GM21528 (cell line): Measurements from ENCODE around the gene PGLYRP4.
"Not testable (repeated sequence)": the region's sequence is repeated elsewhere in the genome, so short reads cannot be mapped to it uniquely, and the experiment has no call there.

Experiments used
- ATAC-seq: cut with Tn5 transposase; IDR thresholded peaks from one replicate; pipeline ENCODE4 v1.9.1; 2021; ENCODE audit warnings: mild to moderate bottlenecking, moderate library complexity; ENCODE audit not compliant: unreplicated experiment, low FRiP score

The PGLYRP4 gene

DNA sequence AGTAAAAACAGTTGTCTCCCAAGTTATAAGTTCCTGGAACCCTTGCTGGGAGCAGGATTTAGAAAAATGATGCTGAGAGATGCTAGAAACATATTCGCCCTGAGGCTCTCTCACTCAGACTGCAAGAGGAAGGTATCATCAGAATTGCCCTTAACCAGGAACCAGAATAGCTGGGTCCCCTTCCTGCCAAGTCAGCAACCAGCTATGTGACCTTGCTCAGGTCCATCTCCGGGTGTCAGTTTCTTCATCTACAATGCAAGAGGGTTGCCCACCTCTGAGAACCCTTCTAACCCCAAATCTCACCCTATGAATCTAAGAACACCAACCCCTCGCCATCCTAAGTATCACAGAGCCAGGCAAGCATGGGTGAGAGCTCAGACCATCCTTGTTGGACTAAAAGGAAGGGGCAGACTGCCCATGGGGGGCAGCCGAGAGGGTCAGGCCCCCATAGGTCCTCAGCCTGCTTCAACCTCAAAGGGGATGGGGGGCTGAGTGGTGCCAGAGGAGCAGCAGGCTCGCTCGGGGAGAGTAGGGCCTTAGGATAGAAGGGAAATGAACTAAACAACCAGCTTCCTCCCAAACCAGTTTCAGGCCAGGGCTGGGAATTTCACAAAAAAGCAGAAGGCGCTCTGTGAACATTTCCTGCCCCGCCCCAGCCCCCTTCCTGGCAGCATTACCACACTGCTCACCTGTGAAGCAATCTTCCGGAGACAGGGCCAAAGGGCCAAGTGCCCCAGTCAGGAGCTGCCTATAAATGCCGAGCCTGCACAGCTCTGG lies 8.6 kb upstream of the PGLYRP4 start:
- ATAC-seq, result no peak

- no peak for ATAC-seq
These were observed 7.9 kb upstream of the PGLYRP4 start for GRCh38 chr1:153356392-153357075.

GRCh38 chr1:153355445-153356071 lies 6.9 kb upstream of the PGLYRP4 start:
- no peak for ATAC-seq

DNA sequence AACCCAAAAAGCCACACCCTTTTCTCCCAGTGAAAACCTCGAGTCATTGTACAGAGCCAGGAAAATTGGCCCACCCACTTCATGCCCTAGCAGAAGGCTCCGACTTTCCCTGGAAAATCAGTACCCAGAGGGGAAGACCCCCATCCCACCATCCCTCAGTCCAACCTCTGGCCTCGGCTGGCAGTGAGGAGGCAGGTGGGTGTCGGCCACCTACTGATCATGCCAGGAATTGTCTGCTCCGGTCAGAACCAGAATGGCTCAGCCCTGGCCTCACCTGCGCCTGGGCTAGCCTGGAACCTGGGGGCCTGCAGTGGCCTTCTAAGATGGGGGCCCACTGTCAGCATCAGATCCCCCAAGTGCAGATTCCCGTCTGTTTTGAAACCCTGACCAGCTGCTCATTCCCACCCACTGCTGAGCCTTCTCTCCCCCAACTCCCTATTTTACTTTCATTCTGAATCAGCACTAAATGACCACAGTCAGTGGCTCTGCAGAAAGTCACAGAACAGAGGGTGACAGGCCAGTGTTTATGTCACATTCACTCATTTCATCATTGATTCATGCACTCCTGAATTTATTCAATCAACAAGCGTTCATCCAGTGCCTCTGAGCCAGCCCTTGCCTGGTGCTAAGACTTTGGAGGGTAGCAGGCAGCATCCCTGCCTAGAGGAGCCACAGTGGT lies 6.0 kb upstream of the PGLYRP4 start:
- ATAC-seq, result no peak

- no peak for ATAC-seq
These were observed 4.7 kb upstream of the PGLYRP4 start for GRCh38 chr1:153353226-153353947.

DNA sequence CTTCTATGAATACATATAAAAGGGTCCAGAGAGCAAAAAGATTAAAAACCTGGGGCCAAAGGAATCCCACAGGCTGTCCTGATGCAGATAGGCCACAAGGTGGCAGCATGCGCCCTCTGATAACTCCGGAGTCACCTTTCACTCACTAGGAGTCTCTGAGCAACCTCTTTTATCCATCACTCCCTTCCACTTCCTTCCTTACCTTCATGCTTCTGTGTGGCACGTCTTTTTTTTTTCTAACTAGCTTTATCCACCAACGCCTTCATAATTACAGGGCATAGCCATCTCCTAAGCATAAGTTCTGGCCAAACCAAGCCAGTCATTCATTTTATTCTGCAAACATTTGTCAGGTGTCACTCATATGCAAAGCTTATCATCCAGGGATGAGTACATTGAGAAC lies 3.9 kb upstream of the PGLYRP4 start:
- no peak for ATAC-seq

DNA sequence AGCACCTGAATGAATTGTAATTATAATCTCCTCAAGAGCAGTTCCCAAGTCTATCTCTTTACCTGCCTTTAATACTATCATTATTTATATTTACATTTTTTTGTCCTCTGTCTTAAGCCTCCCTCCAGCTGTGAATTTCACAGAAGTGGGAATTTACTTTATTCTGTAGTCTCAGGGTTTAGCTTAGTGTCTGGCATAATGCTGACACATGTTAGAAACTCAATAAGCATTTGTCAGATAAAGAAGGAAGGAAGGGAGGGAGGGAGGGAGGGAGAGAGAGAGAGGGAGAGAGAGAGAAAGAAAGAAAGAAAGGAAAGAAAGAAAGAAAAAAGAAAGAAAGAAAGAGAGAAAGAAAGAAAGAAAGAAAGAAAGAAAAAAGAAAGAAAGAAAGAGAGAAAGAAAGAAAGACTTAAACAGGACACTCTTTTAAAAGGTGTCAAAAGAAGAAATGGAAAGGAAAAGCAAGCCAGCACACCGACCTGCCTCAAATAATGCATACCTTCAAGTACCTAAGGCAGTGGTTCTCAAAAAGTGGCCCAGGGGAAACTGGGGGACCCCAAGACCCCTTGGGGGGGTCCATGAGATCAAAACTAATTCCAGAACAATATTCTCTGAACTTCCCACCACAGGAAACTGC lies 1.8 kb upstream of the PGLYRP4 start:
- ATAC-seq, result no peak

DNA sequence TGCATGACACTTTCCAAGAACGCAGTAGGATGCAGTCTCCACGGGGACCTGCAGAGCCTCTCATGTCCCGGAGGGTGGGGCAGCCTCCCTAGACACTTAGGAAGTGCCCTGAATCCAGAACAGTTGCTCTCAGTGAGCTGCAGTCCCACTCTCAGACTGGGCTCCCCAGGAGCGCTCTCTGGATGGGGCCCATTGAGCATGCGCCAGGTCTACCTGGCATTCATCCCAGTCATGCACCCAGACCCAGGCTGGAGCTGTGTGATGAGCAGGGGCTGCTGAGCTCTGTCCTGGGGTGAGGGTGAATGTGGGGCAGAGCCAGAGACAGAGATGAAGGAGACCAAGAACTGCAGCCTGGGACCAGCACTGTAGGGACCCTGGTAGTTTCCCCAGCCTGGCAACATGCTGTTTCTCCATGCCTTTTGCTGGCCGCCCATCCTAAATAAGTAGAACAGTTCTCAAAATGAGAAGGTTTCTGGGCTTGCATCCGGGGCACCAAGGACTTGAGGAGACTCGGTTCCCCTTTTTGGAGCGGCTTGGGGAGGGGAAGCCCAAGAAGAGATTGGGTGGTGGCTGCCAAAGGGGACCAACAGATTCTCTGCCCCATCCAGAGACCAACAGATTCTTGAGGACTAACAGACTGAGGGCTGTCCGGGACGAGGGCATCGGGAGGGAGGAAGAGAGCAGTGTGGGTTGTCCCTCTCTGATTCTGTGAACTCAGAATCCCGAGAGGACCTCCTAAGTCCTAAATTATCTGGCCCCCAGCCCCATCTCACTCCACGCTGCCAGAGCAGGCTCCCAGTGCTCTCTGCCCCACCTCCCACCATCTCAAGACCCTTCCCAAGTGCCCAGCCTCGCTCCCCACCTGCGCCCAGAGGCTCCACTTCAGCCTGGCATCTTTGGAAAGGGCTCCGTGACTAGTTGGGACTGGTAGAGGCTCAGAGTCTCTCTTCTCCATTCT lies 1.0 kb upstream of the PGLYRP4 start:
- ATAC-seq, result no peak

GRCh38 chr1:153347856-153348255 lies 785 bp downstream of the PGLYRP4 start:
- no peak for ATAC-seq

DNA sequence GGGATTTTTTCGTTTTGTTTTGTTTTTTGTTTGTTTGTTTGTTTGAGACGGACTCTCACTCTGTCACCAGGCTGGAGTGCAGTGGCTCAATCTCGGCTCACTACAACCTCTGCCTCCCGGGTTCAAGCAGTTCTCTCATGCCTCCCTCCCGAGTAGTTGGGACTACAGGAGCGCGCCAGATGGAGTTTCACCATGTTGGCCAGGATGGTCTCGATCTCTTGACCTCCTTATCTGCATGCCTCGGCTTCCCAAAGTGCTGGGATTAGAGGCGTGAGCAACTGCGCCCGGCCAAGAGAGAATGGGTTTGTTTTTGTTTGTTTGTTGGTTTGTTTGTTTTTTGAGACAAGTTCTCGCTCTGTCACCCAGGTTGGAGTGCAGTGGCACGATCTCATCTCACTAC lies 1.6 kb downstream of the PGLYRP4 start:
- ATAC-seq, result not testable (repeated sequence)

DNA sequence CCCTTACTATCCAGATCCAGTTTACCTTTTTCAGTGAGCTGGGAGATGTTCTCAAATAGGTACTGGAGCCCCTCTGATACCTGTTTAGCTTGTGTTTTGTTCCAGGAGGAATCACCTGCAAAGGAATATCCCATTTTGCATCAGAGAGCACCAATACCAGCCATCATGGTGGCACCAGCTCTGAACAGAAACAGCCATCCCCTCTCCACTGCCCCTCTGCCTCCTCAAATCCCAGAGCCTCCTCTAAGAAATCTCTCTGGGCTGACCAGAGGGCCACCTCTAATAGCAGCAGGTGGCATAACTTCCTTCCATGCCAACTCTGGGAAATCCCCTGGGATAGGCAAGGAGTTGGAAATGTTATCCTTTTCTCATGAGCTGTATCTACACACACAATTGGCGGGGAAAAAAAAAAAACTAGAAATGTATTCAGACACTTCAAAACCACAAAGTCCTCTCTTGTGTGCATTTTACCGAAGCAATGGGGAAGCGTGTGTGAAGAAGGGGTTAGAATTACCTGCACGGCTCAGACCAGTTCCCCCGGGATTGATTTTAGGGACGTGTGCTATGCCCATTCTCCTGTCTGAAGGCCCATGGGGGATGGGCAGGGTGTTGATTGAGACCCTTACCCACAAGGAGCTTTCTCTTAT lies 2.4 kb downstream of the PGLYRP4 start:
- ATAC-seq, result no peak

DNA sequence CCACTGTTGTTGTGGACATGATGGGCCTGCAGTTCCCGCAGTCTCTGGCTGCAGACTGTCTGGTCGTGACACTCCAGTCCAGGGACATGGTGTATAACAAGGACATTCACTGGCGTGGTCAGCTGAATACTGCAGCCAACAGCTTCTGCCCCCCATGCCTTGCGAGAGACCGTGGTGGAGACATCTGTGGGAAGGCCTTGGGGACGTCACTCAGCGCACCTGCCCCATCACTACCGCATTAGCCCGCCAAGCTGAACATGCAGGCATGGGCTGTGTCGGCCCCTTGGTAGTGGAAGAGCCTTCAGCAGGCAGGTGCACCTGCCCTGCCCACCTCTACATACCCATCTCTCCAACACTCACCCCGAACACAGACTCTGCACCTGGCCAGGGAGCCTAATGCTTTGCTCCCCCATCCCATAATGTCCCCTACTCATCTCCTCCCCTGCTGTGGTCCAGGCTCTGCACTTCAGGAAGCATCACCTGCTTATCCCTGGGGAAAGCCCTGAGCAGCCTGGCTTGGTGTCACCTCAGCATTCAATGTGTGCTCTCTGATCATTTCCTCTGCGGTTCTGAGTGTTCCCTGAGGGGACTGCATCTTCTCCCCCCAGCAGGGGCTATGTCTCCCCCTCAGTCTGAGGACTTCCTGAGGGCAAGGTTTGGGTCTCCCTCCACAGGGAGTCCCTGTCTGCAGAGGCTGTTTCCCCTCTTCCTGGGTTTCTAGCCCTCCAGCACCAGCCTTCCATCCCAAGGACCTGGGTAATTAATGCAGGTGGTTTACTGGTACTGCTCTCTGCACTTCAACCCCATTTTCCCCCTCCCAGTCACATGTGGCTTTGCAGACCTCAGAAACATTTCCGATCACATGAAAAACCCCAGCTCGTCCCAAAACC lies 3.2 kb downstream of the PGLYRP4 start:
- ATAC-seq, result no peak

DNA sequence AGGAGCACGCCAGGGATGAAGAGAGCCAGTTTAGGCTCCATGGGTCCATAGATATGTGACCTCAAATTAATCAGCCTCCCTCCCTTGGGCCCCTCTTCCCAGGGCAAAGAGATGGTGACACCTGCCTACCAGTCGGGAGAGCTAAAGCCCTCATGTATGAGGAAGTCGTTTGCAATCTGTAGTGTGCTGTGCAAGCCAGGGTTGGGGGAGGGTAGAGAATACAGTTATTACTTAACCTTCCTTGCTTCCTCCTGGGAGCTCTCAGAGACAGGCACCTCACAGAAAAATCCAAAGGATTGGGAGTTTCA lies 4.0 kb downstream of the PGLYRP4 start:
- ATAC-seq, result no peak

GRCh38 chr1:153343811-153344717 lies 4.6 kb downstream of the PGLYRP4 start:
- no peak for ATAC-seq

- ATAC-seq, result no peak
These were observed 5.5 kb downstream of the PGLYRP4 start for GRCh38 chr1:153343040-153343681.

GRCh38 chr1:153342178-153342577 lies 6.5 kb downstream of the PGLYRP4 start:
- no peak for ATAC-seq
